COR-L47 (cell line): ENCODE measurements around the gene TBL1Y.
"Not testable (repeated sequence)": the region's sequence is repeated elsewhere in the genome, so short reads cannot be mapped to it uniquely, and the experiment has no call there.

Source experiments
- DNase-seq: peaks from one replicate; lab custom pipeline; 2025; lab: John Stamatoyannopoulos, UW

The TBL1Y gene

DNA sequence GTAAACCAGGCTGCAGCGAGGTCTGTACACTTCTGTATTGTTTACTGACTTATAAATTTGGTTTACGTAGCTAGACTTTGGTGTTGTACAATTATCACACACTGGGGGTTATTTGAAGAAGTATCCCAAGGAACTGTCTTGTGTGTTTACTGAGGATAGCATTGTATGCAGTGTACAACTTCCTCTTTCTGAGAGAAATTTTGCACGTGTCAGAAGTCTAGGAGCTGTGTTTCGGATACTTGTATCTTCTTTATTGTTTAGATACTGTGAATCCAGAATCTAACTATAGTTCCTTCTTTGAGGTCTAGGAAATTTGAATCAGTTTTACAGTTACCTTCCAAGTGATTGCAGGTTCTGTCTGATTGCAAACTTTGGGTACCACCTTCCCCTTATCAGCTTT is 64.5 kb downstream of the TBL1Y start:
- DNase-seq = no peak

DNA sequence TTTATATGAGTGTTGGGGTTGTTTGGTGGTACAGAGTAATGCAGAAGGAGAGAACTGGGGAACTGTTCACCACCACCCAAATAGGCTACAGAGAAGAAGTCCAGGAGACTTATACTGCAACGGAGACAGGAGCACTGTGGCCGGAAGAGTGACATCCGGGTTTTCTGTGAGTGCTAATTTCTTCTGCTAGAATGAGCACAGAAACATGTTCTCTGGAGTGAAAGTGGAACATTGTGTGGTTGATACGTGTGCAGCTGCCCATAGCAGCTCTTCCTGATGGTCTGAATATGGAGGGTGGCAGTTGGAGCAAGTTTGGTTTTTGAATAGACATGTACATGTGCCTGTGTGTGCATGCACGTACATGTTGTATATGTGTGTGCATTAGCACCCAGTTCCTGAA is 67.3 kb downstream of the TBL1Y start:
- no peak for DNase-seq

- no peak for DNase-seq
Measured at GRCh38 chrY:6983221-6983620, 72.7 kb downstream of the TBL1Y start.

- DNase-seq = no peak
Measured at GRCh38 chrY:6987811-6988210, 77.3 kb downstream of the TBL1Y start.

- no peak for DNase-seq
Measured at GRCh38 chrY:6989886-6990620, 79.6 kb downstream of the TBL1Y start.

DNA sequence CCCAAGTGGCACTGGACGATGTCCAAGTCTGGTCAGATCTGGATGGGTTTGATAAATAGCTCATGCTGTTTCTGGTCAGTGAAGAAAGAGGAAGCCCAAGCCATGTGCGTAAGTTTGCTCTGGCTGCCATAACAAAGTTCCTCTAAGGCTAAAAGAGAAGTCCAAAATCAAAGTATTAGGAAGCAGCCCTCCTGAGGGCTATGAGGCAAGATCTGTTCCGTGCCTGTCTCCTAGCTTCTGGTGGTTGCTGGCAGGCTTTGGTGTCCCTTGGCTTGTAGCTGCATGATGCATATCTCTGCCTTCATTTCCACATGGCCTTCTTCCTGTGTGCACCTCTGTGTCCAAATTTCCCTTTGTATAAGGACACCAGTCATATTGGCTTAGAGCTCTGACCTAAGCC is 81.5 kb downstream of the TBL1Y start:
- no peak for DNase-seq

DNA sequence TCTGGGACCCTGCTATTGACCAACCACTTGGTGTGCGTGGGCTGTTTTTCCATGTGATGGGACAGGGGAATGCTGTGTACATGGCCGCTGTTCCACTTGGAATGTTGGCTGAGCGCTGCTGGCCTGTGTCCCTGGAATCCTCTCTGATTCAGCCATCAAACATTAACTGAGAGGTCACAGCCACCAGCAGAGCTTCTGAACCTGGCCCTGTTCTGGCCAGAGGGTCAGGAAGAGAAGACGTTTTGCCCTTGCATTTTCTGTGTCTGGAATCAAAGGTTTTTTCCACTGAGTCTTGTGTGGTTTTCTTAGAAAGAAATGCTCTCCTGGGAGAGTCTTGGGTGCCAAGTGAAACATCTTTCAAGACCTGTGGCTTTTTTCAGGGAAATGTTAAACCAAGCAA is 85.5 kb downstream of the TBL1Y start:
- DNase-seq = no peak

- no peak for DNase-seq
Measured at GRCh38 chrY:6997503-6998066, 87.1 kb downstream of the TBL1Y start.

DNA sequence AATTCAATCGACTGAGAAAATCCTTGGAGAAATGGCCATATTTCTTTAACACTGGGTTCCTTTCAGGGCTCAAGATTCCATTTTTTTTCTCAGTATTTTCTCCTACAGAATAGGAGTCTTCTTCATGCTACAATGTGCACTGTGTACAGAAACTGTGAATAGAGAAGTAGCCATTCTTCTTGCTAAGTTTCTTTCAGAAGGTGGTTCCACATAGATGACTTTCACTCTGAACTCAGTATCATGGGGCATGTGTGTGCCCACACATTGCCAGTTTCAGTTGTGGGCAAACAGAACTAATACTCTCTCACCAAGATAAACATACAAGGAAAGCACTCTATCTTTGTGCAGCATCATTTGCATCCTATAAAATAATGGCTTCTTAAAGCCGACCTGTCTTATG is 89.4 kb downstream of the TBL1Y start:
- no peak for DNase-seq

DNA sequence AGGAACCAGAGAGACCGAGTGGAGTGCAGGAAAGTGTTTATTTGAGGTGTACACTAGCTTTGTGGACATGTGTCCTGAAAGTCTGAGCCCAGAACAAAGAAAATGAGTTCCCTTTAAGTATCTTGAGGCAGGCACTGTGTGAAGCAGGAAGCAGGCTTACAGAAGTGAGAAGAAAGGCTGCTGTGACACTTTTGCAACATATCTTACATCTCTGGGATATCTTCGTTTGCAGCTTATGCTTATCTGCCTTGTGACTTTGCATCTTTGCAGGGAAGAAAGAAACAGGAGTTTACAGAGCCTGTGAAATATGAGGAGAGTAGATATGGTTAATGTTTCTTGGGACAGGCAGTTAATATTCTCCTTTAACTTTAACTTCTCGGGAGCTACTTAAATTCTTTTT is 92.1 kb downstream of the TBL1Y start:
- no peak for DNase-seq

- DNase-seq = no peak
Measured at GRCh38 chrY:7007911-7008310, 97.4 kb downstream of the TBL1Y start.

DNA sequence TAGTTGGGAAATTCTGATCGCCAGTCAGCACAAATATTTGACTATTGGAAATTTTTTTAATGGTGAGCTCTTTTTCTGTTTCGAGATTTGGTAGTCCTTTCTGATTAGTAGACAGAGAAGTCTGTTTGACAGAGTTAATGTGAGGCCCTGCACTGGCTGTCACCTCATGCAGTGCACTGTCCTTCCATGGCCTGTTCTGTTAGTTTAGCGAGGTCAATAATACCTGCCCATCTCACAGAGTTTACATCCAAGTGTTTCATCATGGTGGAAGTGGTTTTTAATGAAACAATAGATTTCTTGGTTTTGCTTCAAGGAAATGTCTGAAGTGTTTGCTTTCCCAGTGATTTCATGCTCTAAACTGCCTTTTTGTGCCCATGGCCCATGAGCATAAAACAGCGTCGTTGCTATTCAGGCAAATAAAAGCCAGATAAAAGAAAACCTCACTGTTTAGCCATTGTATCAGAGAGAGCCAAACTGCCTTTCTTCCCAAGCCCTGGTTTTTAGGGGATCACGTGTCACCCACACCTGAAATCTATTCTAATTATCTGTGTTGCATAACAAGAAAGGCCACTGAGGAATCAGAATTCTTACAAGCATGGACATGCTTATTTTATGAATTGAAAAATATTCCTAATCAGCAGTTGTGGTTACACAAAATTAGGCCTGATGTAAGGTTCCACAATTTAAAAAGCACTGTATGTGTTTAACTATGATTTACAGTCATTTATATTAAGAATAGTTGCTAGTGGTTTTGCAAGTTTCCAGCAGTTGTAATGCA is 98.3 kb downstream of the TBL1Y start:
- no peak for DNase-seq

GRCh38 chrY:7013051-7013450 is 102.6 kb downstream of the TBL1Y start:
- DNase-seq = no peak

- no peak for DNase-seq
Measured at GRCh38 chrY:7016521-7016920, 106.0 kb downstream of the TBL1Y start.

DNA sequence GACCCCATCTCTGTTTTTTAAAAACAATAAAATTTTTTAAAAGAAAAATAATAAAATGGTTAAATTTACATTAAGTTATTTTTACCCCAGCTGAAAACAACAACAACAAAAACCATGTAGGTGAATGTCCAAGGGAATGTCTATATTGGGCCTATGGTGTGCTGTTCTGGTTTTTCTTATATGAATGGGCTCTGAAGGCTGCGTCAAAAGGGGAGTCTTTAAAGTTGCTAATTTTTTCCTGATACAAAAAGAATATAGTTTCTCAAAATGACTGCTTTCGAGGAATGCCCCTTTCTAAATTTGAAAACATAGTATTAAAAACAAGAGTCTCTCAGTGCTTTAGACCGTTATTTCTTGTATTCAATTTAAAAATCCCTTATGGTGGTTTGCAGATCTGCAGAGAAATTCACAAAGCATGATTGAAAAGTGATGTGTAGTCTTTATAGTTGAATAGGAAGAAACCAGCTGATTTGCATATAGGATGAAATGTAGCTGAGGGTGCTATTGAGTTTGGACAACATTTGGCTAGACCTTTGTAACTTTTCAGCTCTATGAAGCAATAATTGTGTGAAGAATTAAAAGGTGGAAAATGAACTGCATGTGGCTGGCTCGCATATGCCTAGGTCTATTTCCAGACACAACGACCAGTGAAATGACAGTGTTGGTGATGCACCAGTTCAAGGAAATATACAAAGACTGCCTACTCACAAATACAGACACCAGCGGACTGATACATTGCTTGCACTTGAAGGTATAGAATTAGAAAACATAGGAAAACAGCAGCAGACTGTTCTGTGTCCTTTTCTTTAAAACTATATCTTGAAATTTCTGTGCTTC is 107.0 kb downstream of the TBL1Y start:
- no peak for DNase-seq

GRCh38 chrY:7039037-7039436 is 128.5 kb downstream of the TBL1Y start:
- DNase-seq = no peak

DNA sequence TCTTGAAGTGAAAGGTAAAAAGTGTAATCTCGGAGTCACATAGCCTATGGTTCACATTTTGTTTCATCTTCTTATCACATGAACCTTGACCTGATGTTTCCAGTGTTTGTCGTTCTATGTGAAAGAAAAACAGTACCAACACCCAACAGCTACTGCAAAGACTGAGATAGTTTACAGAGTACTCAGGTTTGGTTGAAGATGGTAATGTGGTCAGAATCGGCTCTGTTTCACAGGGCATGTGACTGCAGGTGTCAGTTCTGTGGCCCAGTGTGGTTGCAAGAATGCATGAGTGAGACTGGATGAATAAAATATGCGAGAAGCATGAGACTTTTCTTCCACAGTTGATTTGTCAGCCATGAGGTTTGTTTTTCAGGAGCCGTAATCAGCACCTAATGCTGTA is 130.2 kb downstream of the TBL1Y start:
- no peak for DNase-seq

- DNase-seq = no peak
Measured at GRCh38 chrY:7041983-7042382, 131.5 kb downstream of the TBL1Y start.

DNA sequence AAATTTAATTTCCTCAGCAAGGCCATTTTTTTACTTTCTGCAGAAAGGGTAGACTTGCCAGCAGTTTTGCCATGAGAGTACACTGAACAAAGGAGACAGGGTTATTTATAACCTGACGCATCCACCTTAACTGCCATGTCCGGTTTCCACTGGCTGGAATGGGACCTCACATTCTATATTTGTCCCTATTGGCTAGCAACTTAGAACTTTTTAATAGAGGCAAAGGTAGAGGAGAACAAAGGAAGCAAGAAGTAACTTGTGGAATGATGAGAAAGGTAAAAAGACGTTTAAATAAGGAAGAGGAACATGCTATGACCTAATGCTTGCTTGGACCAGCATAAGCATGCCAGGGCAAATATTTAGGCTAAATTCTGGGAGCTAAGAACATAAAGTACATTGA is 142.0 kb downstream of the TBL1Y start:
- not testable (repeated sequence) for DNase-seq

- no peak for DNase-seq
Measured at GRCh38 chrY:7056886-7057285, 146.4 kb downstream of the TBL1Y start.

- DNase-seq = no peak
Measured at GRCh38 chrY:7078725-7079124, 168.2 kb downstream of the TBL1Y start.

DNA sequence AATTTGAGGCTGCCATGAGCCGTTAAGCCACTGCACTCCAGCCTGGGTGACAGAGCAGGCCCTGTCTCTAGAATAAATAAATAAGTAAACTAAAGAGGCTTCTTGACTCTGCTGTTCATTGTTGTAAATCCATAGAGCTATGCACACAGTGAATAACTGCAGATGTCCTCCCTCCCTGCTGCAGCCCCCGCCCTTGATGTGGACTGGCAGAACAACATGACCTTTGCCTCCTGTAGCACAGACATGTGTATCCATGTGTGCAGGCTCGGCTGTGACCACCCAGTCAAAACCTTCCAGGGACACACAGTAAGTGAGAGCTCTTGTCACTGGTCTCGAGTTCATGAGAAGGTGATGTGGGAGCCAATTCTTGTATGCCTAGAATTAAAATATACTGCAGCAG is 170.1 kb downstream of the TBL1Y start:
- DNase-seq = not testable (repeated sequence)
